Middle frontal gyrus (tissue), 1 donor: ENCODE measurements around the gene AXIN2.
A peak's percentile ranks its signal among the peaks of the same experiment; 100 is the strongest.

Experiments
- DNase-seq: peaks from one replicate; pipeline ENCODE4 v3.0.0-alpha.2; 2015; ENCODE audit warnings: low spot score; ENCODE audit errors: extremely low spot score

The AXIN2 gene

GRCh38 chr17:65583921-65584603 is 22.6 kb upstream of the AXIN2 start:
- no peak for DNase-seq

DNA sequence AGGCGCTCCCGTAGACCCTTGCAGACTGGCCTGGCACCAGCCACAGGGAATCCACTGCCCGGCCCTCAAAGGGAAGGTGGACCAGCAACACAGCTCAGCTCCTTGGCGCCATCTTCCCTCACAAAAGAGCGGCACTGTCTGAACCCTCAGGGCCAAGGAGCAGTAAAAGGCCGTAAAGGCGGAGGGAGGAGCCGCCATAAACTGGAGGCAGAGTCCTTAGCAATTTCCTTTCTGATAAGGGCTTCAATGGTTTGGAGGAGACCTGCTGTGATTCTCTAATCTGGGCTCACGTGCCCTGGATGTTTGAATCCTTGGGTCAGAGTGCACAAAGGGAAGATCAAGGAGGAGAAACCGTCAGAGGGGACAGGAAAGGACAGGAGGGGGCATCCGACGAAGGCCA is 15.5 kb upstream of the AXIN2 start:
- DNase-seq = no peak

DNA sequence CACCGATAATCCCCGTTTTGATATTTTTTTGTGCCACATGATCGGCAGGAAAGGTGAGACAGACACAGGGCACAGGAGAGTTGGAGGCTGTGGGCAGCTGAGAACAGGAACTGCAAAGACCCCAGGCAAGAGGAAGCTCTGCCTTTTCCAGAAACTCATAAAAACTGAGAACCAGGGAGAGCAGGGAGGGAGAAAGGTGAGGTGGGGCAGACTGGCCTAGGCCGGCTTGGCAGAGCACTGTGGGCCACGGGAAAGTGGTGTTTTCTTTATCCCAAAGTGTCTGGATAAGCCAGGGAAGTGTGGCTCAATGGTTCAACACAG is 11.8 kb upstream of the AXIN2 start:
- no peak for DNase-seq

DNA sequence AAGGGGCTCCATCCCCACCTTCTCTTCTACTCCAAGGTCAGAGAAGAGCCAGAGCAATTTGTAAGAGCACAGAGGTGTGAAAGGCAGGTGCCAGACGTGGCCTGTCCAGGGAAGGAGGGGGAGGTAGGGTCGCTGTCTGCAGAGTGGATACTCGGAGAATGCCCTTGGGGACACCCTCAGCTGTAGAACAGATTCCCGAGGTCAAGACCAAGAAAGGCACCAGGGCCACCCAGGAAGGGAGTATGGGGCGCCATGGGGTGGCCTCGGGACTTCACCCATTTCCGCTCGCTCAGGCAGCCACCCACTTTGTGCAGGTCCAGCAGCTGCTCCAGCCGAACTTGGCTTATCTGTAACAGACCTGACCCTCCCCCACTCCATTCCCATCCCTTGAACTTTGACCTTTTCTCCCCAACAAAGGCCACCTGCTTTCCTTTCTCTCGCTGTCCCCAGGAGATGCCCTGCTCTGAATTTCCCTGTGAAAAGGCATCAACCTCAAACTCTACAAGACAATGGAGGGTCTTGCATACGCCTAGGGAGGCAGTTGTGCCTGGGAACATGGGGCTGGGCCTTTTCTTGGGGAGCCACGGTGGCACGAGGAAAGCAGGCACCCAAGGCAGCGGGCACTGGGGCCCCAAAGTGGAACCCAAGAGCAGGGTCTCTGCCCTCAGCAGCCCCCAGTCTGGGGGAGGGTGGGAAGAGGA is 11.3 kb upstream of the AXIN2 start:
- no peak for DNase-seq

- no peak for DNase-seq
Observed at GRCh38 chr17:65572186-65572580, 10.7 kb upstream of the AXIN2 start.

DNA sequence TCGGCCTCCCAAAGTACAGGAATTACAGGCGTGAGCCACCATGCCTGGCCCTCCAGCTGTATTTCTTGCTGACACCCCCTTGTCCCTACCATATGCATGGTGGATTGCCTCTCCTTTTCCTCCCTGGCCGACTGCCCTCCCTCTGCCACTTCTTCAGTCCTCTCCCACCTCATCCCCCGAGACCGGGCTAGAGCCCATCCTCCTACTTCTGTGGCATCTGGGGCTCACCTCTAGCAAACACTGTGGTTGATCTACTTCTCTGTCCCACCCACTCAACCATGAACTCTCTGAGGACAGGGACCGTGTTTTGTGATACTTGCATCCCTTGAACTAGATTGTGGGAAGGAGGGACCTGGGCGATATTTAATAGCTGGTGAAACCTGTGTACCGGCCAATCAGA is 7.5 kb upstream of the AXIN2 start:
- DNase-seq = no peak

- DNase-seq = no peak
Observed at GRCh38 chr17:65567566-65567965, 6.1 kb upstream of the AXIN2 start.

- DNase-seq = no peak
Observed at GRCh38 chr17:65565559-65565958, 4.1 kb upstream of the AXIN2 start.

GRCh38 chr17:65564793-65565192 is 3.3 kb upstream of the AXIN2 start:
- no peak for DNase-seq

DNA sequence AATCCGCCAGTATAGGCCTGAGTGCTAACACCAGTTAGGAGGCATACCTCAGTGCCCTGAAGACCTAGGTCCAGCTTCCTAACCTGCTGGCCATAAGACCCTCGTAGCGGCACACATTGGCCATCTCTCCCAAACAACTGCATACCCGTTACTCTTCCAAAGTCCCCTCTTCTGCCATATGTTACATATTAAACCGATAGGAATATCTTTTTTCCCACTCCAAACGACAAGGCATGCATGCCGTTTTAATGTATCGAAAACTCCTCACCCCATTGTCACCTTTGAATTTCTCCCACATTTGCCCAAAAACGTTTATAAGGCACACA is 721 bp upstream of the AXIN2 start:
- DNase-seq = no peak

GRCh38 chr17:65560628-65561451 is 608 bp downstream of the AXIN2 start:
- DNase-seq = peak; percentile 63

- DNase-seq = no peak
Observed at GRCh38 chr17:65559804-65560627, 1.4 kb downstream of the AXIN2 start.

DNA sequence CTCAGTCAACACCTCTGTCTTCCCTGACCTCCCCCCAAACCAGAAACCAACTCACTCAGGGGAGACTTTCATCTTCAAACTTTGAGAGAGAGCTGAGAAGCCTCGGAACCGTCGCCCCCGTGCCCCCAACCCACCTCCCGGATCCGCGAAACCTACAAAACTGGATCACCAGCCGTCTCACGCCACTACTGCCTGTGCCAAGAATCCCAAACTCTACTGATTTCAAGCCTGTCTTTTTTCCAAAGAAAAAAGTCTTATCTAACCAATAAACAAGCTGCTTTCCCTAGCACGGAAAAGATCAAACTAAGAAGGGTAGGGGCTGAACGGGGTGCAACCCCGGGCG is 2.0 kb downstream of the AXIN2 start:
- no peak for DNase-seq

DNA sequence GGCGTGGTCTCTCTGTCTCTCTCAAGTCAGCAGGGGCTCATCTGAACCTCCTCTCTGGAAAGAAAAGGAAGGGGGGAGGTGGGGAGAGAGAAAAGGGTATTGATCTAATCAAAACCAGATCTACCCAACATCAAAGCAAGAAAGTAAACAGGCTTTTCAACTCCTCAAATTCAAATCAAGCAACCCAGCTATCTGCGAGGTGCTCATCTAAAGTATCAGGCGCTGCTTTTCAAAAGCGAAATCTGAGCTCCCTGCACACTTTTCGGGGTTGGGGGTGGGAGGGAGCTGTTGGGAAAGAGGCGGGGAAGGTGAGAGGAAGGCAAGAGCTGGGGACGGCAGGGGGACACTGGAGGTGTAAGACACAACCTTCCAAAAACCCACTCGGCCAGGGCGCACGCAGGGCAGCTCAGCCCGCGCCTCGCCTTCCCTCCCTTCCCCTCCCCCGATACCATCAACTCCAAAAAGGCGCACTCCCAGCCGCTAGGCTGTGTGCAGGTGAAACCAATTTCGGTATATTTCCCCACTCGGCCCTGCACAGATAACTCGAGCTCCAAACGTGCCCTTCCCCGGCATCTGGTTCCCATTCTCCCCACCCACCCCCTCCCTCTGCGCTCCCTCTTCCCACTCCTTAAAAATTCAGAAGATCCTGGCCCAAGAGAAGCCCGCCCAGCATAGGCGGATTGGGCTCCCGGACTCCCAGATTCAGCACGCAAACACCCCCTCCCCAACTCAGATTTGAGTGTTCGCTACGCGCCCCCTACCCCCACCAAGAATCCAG is 2.6 kb downstream of the AXIN2 start:
- no peak for DNase-seq

GRCh38 chr17:65558311-65558682 is 3.2 kb downstream of the AXIN2 start:
- no peak for DNase-seq

GRCh38 chr17:65557349-65558310 is 3.8 kb downstream of the AXIN2 start:
- no peak for DNase-seq

GRCh38 chr17:65556910-65557348 is 4.5 kb downstream of the AXIN2 start:
- DNase-seq = no peak

- DNase-seq = no peak
Observed at GRCh38 chr17:65556014-65556909, 5.2 kb downstream of the AXIN2 start.
